Measurements from ENCODE around the gene USP32.

- TF ChIP-seq CTCF (IDR thresholded peaks at IDR 0.05; ENCODE audit: extremely low read depth in 1 of 2, insufficient read depth in 1 of 2, low read depth in 1 of 2, low read length in 2 of 2) = no peak
- TF ChIP-seq POLR2A (IDR thresholded peaks at IDR 0.05; ENCODE audit: low read depth, low read length) = no peak
- TF ChIP-seq MYC (IDR thresholded peaks at IDR 0.05; ENCODE audit: low read depth, low read length) = no peak
Observed at GRCh38 chr17:60321336-60322055, 70.4 kb downstream of the USP32 start.

Measured in endothelial cell of umbilical vein (primary cell).